ENCODE results near the gene MAP3K19.

MAP3K19 gene

GRCh38 chr2:135059577-135059976 is 12.3 kb upstream of the MAP3K19 start:
- H3K27me3 ChIP-seq: no peaks in the 10 kb centered on the region
- H3K36me3 ChIP-seq: peaks cover 19% of the 10 kb centered on the region
- H3K4me1 ChIP-seq (ENCODE audit: control insufficient read depth in 1 of 2, insufficient read depth in 1 of 2, low read depth in 1 of 2, low read length in 1 of 2): peaks cover 0 to under 1% of the 10 kb centered on the region in 2 experiments
- no peak overlapping the region for H3K27ac ChIP-seq
- no peak overlapping the region for H3K4me3 ChIP-seq (ENCODE audit: low read depth in 1 of 2, low read length in 1 of 2)
- H3K9me3 ChIP-seq: no peaks in the 10 kb centered on the region
- no peak for TF ChIP-seq CTCF (IDR thresholded peaks at IDR 0.05)

GRCh38 chr2:135056790-135057189 is 9.5 kb upstream of the MAP3K19 start:
- Histone ChIP-seq H3K9me3 (no peaks in the 10 kb centered on the region), H3K36me3 (peaks cover 16% of the 10 kb centered on the region), H3K4me1 (ENCODE audit: control insufficient read depth in 1 of 2, insufficient read depth in 1 of 2, low read depth in 1 of 2, low read length in 1 of 2) (peaks cover 20% of the 10 kb centered on the region in 2 experiments), H3K27me3 (no peaks in the 10 kb centered on the region), H3K27ac (no peak overlapping the region), H3K4me3 (ENCODE audit: low read depth in 1 of 2, low read length in 1 of 2) (no peak overlapping the region)
- TF ChIP-seq CTCF (IDR thresholded peaks at IDR 0.05): no peak

- peaks cover 4% of the 10 kb centered on the region for H3K36me3 ChIP-seq
- H3K4me1 ChIP-seq (ENCODE audit: control insufficient read depth in 1 of 2, insufficient read depth in 1 of 2, low read depth in 1 of 2, low read length in 1 of 2): peaks cover 22 to 23% of the 10 kb centered on the region in 2 experiments
- H3K27ac ChIP-seq: no peak overlapping the region
- no peak overlapping the region for H3K4me3 ChIP-seq (ENCODE audit: low read depth in 1 of 2, low read length in 1 of 2)
- TF ChIP-seq CTCF (IDR thresholded peaks at IDR 0.05): no peak
- no peaks in the 10 kb centered on the region for H3K9me3 ChIP-seq
- H3K27me3 ChIP-seq: no peaks in the 10 kb centered on the region
These were observed 8.0 kb upstream of the MAP3K19 start for GRCh38 chr2:135055182-135055786.

GRCh38 chr2:135052997-135053474 is 5.8 kb upstream of the MAP3K19 start:
- TF ChIP-seq CTCF (IDR thresholded peaks at IDR 0.05): no peak
- Histone ChIP-seq H3K27me3 (no peaks in the 10 kb centered on the region), H3K9me3 (no peaks in the 10 kb centered on the region), H3K27ac (peak overlapping the region; percentile 96), H3K4me1 (ENCODE audit: control insufficient read depth in 1 of 2, insufficient read depth in 1 of 2, low read depth in 1 of 2, low read length in 1 of 2) (peaks cover 22 to 23% of the 10 kb centered on the region in 2 experiments), H3K4me3 (ENCODE audit: low read depth in 1 of 2, low read length in 1 of 2) (peak overlapping the region; percentile 89 to 98), H3K36me3 (no peaks in the 10 kb centered on the region)

- H3K36me3 ChIP-seq: no peaks in the 10 kb centered on the region
- no peak for TF ChIP-seq CTCF (IDR thresholded peaks at IDR 0.05)
- H3K4me3 ChIP-seq (ENCODE audit: low read depth in 1 of 2, low read length in 1 of 2): peak within 1 kb of the TSS; percentile 89 to 98
- peak within 1 kb of the TSS; percentile 96 for H3K27ac ChIP-seq
- H3K27me3 ChIP-seq: peaks cover 4% of the 10 kb centered on the region
- no peaks in the 10 kb centered on the region for H3K9me3 ChIP-seq
- peaks cover 22 to 23% of the 10 kb centered on the region in 2 experiments for H3K4me1 ChIP-seq (ENCODE audit: control insufficient read depth in 1 of 2, insufficient read depth in 1 of 2, low read depth in 1 of 2, low read length in 1 of 2)
These were observed 5.0 kb upstream of the MAP3K19 start, which contains the start of gene RAB3GAP1 for GRCh38 chr2:135052042-135052876. Gene RAB3GAP1, plus strand, starts transcription at chr2:135052292. Its CDS starts 16 bp downstream, at chr2:135052308.

Measured in neutrophil (primary cell).